NT2/D1 (cell line): Measurements from ENCODE around the gene AHDC1.
A peak's percentile ranks its signal among the peaks of the same experiment; 100 is the strongest.
"Not testable (repeated sequence)": the region's sequence is repeated elsewhere in the genome, so short reads cannot be mapped to it uniquely, and the experiment has no call there.

Experiments used
- DNase-seq: peaks from one replicate; pipeline ENCODE4 v3.0.0-alpha.2; 2011; ENCODE audit warnings: low read depth, low spot score
- H3K27me3 ChIP-seq: 2 replicates; pipeline ENCODE4 v1.6.0; 2011; ENCODE audit warnings: mild to moderate bottlenecking; ENCODE audit not compliant: insufficient read length, insufficient read depth
- H3K36me3 ChIP-seq: 2 replicates; pipeline ENCODE4 v1.6.1; 2011; ENCODE audit warnings: mild to moderate bottlenecking, low read length, mixed read lengths; ENCODE audit not compliant: insufficient read depth, insufficient read length
- H3K4me1 ChIP-seq: 2 replicates; pipeline ENCODE4 v1.5.1; 2011; ENCODE audit not compliant: insufficient read depth, insufficient read length
- H3K4me3 ChIP-seq: 2 replicates; pipeline ENCODE4 v1.5.1; 2011; ENCODE audit warnings: low read depth; ENCODE audit not compliant: insufficient read length
- H3K9ac ChIP-seq: 2 replicates; pipeline ENCODE4 v1.6.0; 2011; ENCODE audit warnings: low read depth; ENCODE audit not compliant: insufficient read length
- H3K9me3 ChIP-seq: 2 replicates; pipeline ENCODE4 v1.5.1; 2011; ENCODE audit warnings: mild to moderate bottlenecking, low read length; ENCODE audit not compliant: insufficient read depth
- SUZ12 ChIP-seq: IDR thresholded peaks from 2 replicates; pipeline ENCODE4 v1.6.1; 2011; ENCODE audit not compliant: insufficient read length, insufficient read depth; ENCODE audit errors: extremely low read depth
- YY1 ChIP-seq: IDR thresholded peaks from 2 replicates; pipeline ENCODE4 v1.6.1; 2011; ENCODE audit not compliant: insufficient read length, insufficient read depth
- ZNF274 ChIP-seq: IDR thresholded peaks from 2 replicates; pipeline ENCODE4 v1.6.1; 2011; ENCODE audit warnings: mild to moderate bottlenecking, low read depth, low read length

The AHDC1 gene

DNA sequence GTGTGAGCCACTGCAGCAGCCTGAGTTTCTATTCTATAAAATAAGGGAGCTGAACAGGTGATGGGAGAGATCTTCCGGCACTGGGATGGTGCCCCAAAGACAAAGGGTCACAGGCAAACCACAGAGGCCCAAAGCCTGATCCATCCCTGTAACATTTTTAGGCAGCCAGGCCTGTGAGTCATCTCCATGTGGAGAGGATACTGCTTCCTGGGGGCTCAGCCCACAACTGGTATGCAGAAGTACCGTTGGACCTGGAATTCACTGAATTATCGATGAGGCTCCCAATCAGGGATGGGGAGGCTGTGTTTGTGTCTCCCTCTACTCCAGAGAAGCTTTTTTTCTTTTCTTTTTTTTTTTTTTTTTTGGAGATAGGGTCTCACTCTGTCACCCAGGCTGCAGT lies 65.2 kb downstream of the AHDC1 start:
- Histone ChIP-seq H3K36me3 (peaks cover 46% of the 10 kb centered on the region), H3K9ac (no peak overlapping the region), H3K9me3 (no peaks in the 10 kb centered on the region), H3K4me1 (peaks cover 59% of the 10 kb centered on the region), H3K4me3 (no peak overlapping the region), H3K27me3 (no peaks in the 10 kb centered on the region)
- TF ChIP-seq YY1, result no peak
- TF ChIP-seq SUZ12, result no peak
- no peak for TF ChIP-seq ZNF274
- DNase-seq, result no peak

DNA sequence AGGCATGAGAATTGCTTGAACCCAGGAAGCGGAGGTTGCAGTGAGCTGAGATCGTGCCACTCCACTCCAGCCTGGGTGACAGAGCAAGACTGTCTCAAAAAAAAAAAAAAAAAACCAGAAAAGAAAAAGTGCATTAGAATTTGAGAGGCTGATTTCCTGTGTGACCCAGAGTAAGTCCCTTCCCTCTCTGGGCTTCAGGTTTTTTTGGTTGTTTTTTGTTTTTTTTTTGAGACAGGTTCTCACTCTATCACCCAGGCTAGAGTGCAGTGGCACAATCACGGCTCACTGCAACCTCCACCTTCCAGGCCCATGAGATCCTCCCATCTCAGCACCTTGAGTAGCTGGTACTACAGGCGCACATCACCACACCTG lies 65.7 kb downstream of the AHDC1 start:
- not testable (repeated sequence) for H3K9me3 ChIP-seq, DNase-seq, H3K4me3 ChIP-seq, H3K27me3 ChIP-seq, H3K9ac ChIP-seq
- H3K36me3 ChIP-seq, result peaks cover 48% of the 10 kb centered on the region
- H3K4me1 ChIP-seq, result peaks cover 60% of the 10 kb centered on the region

DNA sequence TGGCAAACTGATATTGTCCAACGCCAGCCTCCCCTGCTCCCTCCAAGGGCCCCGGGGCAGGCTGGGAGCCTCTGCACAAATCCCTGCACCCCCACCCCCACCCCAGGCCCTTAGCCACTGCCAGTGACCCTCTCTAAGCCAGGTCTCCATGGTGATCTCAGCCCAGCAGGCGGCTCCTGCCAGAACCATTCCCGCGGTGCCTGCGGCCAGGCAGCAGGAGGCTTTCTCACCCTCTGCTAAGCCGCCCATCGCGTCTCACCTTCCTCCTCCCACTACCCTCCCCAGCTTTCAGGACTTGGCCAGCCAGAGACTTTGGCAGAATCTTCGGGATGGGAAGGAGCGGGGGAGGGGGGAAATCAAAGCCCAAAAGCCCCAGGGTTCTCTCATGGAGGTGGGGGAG lies 67.2 kb downstream of the AHDC1 start:
- H3K9ac ChIP-seq, result peak overlapping the region; percentile 80
- H3K4me1 ChIP-seq, result peaks cover 56% of the 10 kb centered on the region
- TF ChIP-seq SUZ12 (no peak), YY1 (no peak), ZNF274 (no peak)
- H3K27me3 ChIP-seq, result no peaks in the 10 kb centered on the region
- DNase-seq, result peak; percentile 79
- peaks cover 43% of the 10 kb centered on the region for H3K36me3 ChIP-seq
- H3K4me3 ChIP-seq, result no peak overlapping the region
- no peaks in the 10 kb centered on the region for H3K9me3 ChIP-seq

DNA sequence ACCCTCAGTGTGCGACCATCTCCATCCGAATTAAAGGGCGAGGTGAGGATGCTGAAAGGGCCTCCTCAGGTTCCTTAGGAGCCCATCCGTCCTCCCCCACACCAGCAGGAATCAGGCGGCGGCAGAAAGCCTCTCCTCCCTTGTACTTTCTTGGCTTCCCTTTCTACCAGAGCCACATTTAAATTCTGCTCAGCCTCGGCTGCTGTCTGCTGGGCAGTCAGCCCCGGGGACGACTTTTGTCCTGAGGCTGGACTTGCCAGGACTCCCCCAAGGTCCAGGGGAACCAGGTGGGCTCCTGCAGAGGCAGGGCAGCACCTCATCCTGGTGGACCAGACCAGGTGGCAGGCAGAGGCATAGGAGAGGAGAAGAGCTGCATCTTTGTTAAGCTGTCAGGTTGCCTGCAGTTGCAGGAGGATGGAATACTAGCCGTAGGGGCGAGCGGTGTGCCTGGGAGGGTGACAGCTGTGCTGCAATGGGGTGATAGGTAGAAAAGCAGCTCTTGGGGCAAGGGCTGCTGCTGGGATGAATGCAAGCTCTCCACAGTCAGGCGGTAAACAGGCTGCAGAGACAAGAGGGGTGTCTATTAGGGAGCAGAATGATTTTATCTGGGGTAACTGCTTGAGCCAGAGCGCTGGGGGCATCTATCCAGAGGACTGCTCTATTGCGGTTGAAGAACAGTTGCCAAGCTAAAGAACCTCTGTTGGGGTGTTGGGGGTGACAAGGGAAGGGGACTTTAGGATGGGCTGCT lies 67.8 kb downstream of the AHDC1 start:
- no peak for DNase-seq
- Histone ChIP-seq H3K4me3 (no peak overlapping the region), H3K4me1 (peaks cover 55% of the 10 kb centered on the region), H3K36me3 (peaks cover 42% of the 10 kb centered on the region), H3K9ac (peak overlapping the region; percentile 80), H3K9me3 (no peaks in the 10 kb centered on the region), H3K27me3 (no peaks in the 10 kb centered on the region)
- TF ChIP-seq ZNF274 (no peak), YY1 (no peak), SUZ12 (no peak)

DNA sequence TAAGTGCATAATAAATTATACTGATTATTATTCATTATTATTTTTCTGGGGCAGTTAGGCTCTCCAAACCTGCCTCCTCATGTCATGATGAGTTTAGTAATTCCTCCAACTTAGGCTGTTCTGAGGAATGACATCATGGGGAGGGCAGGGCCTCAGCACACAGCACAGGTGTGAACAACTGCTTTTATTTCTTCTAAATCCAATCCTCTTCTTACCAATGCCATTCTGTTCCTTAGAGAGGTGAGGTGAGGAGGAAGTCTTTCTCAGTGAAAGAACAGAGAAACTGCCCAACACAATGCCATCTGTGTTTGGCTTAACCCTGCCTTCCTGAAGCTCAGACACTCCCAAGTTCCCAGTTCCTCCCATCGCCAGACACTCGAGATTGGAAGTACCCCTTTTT lies 68.6 kb downstream of the AHDC1 start:
- Histone ChIP-seq H3K27me3 (no peaks in the 10 kb centered on the region), H3K9me3 (no peaks in the 10 kb centered on the region), H3K4me1 (peaks cover 52% of the 10 kb centered on the region), H3K9ac (no peak overlapping the region), H3K36me3 (peaks cover 42% of the 10 kb centered on the region), H3K4me3 (no peak overlapping the region)
- DNase-seq, result no peak
- TF ChIP-seq SUZ12 (no peak), YY1 (no peak), ZNF274 (no peak)

DNA sequence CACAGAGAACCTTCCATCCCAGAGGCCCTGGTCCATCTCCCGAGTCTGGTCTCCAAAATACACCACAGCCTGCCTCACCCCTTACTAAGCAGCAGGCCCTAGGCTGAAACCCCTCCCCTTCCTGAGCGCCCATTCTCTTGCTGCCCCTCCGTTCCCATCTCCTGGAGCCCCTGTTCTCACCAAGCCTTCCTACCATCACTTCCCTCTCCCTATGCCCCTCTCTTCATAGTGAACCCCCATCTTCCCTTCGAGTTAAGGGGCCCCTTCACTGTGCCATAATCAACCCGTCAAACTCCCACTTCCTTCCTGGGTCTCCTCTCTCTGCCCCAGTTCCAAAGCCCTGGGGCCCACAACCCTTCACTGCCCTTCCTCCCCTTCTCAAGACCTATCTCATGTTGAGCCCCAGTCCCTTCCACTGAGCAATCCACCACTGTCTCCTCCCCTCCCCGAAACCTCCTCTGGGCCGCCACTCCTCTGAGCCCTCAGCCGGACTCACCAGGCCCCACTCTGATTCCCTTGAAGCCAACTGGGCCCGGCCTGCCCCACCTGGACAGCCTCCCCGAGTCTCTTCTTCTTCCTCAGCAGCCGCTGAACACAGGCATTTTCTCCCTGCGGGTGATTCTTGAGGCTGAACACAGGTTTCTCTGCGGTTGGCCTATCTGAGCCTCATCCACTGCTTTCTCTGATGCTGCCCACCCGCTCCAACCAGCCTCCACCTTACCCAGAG lies 71.8 kb downstream of the AHDC1 start:
- Histone ChIP-seq H3K4me1 (peaks cover 45% of the 10 kb centered on the region), H3K36me3 (peaks cover 39% of the 10 kb centered on the region), H3K27me3 (no peaks in the 10 kb centered on the region), H3K9me3 (no peaks in the 10 kb centered on the region), H3K4me3 (no peak overlapping the region), H3K9ac (no peak overlapping the region)
- no peak for DNase-seq
- TF ChIP-seq YY1 (no peak), ZNF274 (no peak), SUZ12 (no peak)

DNA sequence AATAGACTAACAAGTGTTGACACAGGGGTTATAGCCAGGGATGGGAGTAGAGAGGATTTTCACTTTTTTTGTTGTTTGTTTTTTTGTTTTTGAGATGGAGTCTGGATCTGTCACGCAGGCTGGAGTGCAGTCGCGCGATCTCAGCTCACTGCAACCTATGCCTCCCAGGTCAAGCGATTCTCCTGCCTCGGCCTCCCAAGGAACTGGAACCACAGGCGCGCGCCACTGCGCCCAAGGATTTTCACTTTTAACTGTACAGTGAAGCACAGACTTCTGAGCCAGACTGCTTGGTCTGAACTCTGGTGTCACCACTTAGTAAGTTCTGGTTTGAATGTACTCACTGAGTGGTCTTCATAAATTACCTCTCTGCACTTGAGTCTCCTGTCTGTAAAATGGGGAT lies 73.8 kb downstream of the AHDC1 start:
- H3K36me3 ChIP-seq, result peaks cover 27% of the 10 kb centered on the region
- H3K9ac ChIP-seq, result no peak overlapping the region
- H3K9me3 ChIP-seq, result no peaks in the 10 kb centered on the region
- no peaks in the 10 kb centered on the region for H3K27me3 ChIP-seq
- no peak for DNase-seq
- H3K4me3 ChIP-seq, result no peak overlapping the region
- TF ChIP-seq SUZ12 (no peak), YY1 (no peak), ZNF274 (no peak)
- peaks cover 46% of the 10 kb centered on the region for H3K4me1 ChIP-seq
